GM12872 (cell line): Measurements from ENCODE around the gene LCOR.

ENCODE experiments used
- CTCF ChIP-seq: IDR thresholded peaks from 3 replicates; pipeline ENCODE4 v1.5.1; 2011; ENCODE audit warnings: low read depth, mild to moderate bottlenecking, low read length, moderate library complexity; ENCODE audit not compliant: insufficient read depth

Gene LCOR

GRCh38 chr10:96857301-96858012 is 25.4 kb downstream of the LCOR start:
- TF ChIP-seq CTCF: no peak

- no peak for TF ChIP-seq CTCF
Observed at GRCh38 chr10:96858038-96858705, 26.1 kb downstream of the LCOR start.

- TF ChIP-seq CTCF: no peak
Observed at GRCh38 chr10:96858706-96859050, 26.6 kb downstream of the LCOR start.

GRCh38 chr10:96860631-96861277 is 28.7 kb downstream of the LCOR start:
- no peak for TF ChIP-seq CTCF

GRCh38 chr10:96863922-96864543 is 31.9 kb downstream of the LCOR start:
- no peak for TF ChIP-seq CTCF

- TF ChIP-seq CTCF: no peak
Observed at GRCh38 chr10:96873086-96873485, 41.0 kb downstream of the LCOR start.

- no peak for TF ChIP-seq CTCF
Observed at GRCh38 chr10:96873756-96874467, 41.8 kb downstream of the LCOR start.
